ENCODE measurements around the gene PIGZ. TPM values are rescaled to one million over a fixed set of nuclear protein-coding genes. Genes with fewer than 3 reads are reported as not detected.

The PIGZ gene
- total RNA-seq, 2 experiments from 2014 or later: 0.27 to 0.38 TPM

DNA sequence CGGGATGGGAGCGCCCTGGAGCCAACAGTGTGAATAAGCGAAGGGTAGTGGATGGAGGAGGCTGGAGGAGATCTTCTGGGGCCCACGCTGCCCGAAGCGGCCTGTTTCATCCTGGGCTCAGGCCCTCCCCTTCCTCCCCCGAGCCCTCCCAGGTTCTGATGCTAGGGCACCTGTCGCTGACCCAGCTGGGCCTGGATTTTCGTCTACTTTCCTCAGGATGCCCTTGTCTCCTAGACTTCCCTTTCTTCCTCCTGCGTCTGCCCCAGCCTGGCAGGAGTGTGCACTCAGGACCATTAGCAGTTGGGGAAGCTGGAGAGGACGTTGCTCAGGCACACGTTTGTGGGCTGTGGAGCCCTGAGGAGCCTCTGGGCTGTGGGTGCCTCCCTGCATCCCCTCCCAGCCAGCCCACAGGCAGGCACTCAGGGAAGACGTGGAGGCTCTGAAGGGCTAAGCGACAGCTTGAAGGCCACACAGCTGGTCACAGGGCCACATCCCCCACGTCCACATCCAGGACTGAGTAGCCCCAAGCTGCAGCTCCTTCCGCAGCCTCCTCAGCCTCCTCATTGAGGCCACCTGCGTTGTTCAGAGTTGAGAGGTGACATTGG is 23.9 kb upstream of the PIGZ start:
- H3K4me1 Mint-ChIP-seq: no peaks in the 10 kb centered on the region
- no peaks in the 10 kb centered on the region for H3K36me3 Mint-ChIP-seq
- no peak overlapping the region for H3K4me3 Mint-ChIP-seq
- H3K27me3 Mint-ChIP-seq: no peaks in the 10 kb centered on the region
- H3K27ac Mint-ChIP-seq: no peak overlapping the region
- no peaks in the 10 kb centered on the region for H3K9me3 Mint-ChIP-seq
- DNase-seq: no peak

GRCh38 chr3:196991581-196992460 is 23.2 kb upstream of the PIGZ start:
- peaks cover 2% of the 10 kb centered on the region for H3K27me3 Mint-ChIP-seq
- H3K36me3 Mint-ChIP-seq: no peaks in the 10 kb centered on the region
- H3K4me1 Mint-ChIP-seq: no peaks in the 10 kb centered on the region
- no peaks in the 10 kb centered on the region for H3K9me3 Mint-ChIP-seq
- no peak overlapping the region for H3K27ac Mint-ChIP-seq
- no peak overlapping the region for H3K4me3 Mint-ChIP-seq
- no peak for DNase-seq

- Mint-ChIP-seq H3K4me1 (no peaks in the 10 kb centered on the region), H3K4me3 (no peak overlapping the region), H3K36me3 (no peaks in the 10 kb centered on the region), H3K27me3 (peaks cover 3% of the 10 kb centered on the region), H3K9me3 (no peaks in the 10 kb centered on the region), H3K27ac (no peak overlapping the region)
- no peak for DNase-seq
Measured at GRCh38 chr3:196990601-196991007, 22.0 kb upstream of the PIGZ start.

DNA sequence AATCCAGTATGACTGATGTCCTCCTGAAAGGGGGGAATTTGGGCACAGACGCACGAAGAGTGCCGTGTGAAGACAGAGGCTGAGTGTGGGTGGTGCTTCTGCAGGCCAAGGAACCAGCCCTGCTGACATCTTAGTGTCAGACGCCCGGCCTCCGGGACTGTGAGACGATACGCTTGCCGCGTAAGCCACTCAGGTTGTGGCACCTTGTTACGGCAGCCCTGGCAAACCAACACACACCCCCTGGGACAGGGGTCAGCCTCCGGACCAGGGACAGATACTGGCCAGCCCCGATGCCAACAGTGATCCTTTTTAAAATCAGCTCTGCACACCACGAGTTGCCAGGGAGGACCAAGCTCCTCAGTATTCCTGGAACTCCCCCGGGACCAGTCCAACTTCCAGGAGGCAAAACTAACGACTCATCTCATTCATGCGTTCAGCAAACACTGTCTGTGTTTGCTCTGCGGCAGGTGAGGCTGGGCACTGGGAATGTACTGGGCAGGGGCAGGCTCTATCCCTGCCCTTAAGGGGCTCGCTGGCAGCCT is 21.2 kb upstream of the PIGZ start:
- H3K27ac Mint-ChIP-seq: no peak overlapping the region
- no peaks in the 10 kb centered on the region for H3K4me1 Mint-ChIP-seq
- H3K4me3 Mint-ChIP-seq: no peak overlapping the region
- peaks cover 3% of the 10 kb centered on the region for H3K27me3 Mint-ChIP-seq
- H3K9me3 Mint-ChIP-seq: no peaks in the 10 kb centered on the region
- DNase-seq: no peak
- H3K36me3 Mint-ChIP-seq: no peaks in the 10 kb centered on the region

DNA sequence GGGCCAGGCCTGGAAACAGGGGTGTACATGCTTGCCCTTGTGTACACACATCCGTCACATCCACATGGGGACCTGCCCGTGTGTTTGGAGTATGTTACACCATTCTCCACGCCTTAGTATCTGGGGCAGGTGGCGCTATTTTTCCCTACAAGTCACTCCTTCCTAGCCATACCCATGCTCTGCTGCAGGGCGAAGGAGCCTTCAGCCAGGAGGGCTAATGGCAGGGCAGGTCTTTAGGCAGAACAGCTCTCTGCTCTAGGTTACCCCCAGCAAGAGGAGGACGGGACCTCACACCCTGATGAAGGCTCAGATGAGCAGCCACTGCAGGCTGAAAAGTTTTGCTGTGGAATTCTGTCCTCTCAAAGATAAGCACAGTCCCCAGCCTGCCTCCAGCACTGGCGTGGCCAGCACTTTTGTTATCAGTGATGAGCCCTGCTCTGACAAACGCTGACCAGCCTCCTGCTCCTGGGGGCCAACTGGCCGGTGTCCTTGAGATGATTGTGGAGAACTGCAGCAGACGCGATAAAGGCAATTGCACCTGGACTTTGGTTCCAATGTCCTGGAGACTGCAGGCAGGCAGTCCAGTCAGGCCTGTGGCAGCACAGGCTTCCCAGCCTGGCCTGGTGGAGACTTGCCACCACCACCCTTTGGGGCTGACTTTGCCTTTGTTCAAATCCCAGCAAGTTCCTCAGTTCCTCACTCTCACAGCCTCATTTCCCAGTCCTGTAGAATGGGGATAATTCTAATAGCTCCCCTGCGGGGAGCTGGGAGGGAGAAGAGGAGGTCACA is 19.8 kb upstream of the PIGZ start:
- peaks cover 2% of the 10 kb centered on the region for H3K36me3 Mint-ChIP-seq
- no peaks in the 10 kb centered on the region for H3K4me1 Mint-ChIP-seq
- H3K27me3 Mint-ChIP-seq: peaks cover 3% of the 10 kb centered on the region
- no peak for DNase-seq
- H3K9me3 Mint-ChIP-seq: peaks cover 2% of the 10 kb centered on the region
- no peak overlapping the region for H3K27ac Mint-ChIP-seq
- no peak overlapping the region for H3K4me3 Mint-ChIP-seq

- Mint-ChIP-seq H3K4me3 (no peak overlapping the region), H3K36me3 (peaks cover 7% of the 10 kb centered on the region), H3K27me3 (peaks cover 3% of the 10 kb centered on the region), H3K4me1 (no peaks in the 10 kb centered on the region), H3K27ac (no peak overlapping the region), H3K9me3 (peaks cover 9% of the 10 kb centered on the region)
- DNase-seq: no peak
Measured at GRCh38 chr3:196987022-196987421, 18.4 kb upstream of the PIGZ start.

DNA sequence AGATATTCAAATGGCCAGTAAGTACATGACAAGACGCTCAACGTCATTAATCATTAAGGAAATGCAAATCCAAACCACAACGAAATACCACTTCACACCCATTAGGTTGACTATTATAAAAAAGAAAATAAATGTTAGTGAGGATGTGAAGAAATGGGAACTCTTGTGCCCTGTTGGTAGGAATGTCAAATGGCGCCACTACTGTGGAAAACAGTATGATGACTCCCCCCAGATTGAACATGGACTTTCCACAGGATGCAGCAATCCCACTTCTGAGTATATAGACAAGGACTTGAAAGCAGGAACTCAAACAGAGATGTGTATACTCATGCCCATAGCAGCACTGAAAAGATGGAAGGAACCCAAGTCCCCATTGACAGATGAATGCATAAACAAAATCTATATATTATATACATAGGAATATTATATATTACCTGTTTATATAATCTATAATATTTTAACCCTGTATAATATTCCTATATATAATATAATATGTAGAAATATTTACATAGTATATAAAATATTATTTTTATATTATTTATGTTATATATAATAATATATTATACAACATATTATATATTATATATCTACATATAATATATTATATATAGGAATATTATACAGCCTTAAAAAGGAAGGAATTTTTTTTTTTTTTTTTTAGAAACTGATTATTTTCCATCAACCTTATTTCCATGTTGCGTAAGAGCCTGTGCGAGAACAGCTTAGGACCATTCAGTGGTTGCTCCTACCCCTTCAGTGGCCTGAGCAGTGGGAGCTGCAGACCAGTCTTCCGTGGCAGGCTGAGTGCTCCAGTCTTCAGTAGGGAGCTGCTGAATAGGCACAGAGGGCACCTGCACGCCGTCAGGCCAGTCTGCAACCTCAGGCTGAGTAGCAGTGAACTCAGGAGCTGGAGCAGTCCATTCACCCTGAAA is 17.6 kb upstream of the PIGZ start:
- DNase-seq: no peak
- Mint-ChIP-seq H3K4me1 (no peaks in the 10 kb centered on the region), H3K27ac (no peak overlapping the region), H3K36me3 (peaks cover 7% of the 10 kb centered on the region), H3K9me3 (peaks cover 9% of the 10 kb centered on the region), H3K4me3 (no peak overlapping the region), H3K27me3 (peaks cover 6% of the 10 kb centered on the region)

GRCh38 chr3:196985298-196985697 is 16.7 kb upstream of the PIGZ start:
- Mint-ChIP-seq H3K4me3 (no peak overlapping the region), H3K4me1 (no peaks in the 10 kb centered on the region), H3K27me3 (peaks cover 10% of the 10 kb centered on the region), H3K27ac (no peak overlapping the region), H3K9me3 (peaks cover 9% of the 10 kb centered on the region), H3K36me3 (peaks cover 7% of the 10 kb centered on the region)
- no peak for DNase-seq

- Mint-ChIP-seq H3K4me1 (peaks cover 3% of the 10 kb centered on the region), H3K4me3 (no peak overlapping the region), H3K27ac (no peak overlapping the region), H3K27me3 (peaks cover 19% of the 10 kb centered on the region), H3K36me3 (peaks cover 7% of the 10 kb centered on the region), H3K9me3 (peaks cover 9% of the 10 kb centered on the region)
- DNase-seq: no peak
Measured at GRCh38 chr3:196983186-196983585, 14.6 kb upstream of the PIGZ start.

DNA sequence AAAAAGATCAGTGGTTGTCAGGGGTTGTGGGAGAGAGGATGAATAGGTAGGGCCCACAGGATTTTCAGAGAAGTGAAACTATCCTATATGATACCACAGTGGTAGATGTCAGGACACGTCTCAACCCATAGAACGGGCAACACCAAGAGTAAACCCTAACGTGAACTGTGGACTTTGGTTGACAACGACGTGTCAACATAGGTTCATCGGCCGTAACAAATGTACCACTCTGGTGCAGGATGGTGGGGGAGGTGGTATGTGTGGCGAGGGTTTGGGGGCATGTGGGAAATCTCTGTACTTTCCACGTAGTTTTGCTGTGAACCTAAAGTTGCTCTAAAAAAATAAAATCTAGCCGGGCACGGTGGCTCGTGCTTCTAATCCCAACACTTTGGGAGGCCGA is 13.0 kb upstream of the PIGZ start:
- Mint-ChIP-seq H3K4me3 (no peak overlapping the region), H3K4me1 (peaks cover 3% of the 10 kb centered on the region), H3K36me3 (peaks cover 7% of the 10 kb centered on the region), H3K27ac (no peak overlapping the region), H3K9me3 (peaks cover 9% of the 10 kb centered on the region), H3K27me3 (peaks cover 17% of the 10 kb centered on the region)
- DNase-seq: no peak

DNA sequence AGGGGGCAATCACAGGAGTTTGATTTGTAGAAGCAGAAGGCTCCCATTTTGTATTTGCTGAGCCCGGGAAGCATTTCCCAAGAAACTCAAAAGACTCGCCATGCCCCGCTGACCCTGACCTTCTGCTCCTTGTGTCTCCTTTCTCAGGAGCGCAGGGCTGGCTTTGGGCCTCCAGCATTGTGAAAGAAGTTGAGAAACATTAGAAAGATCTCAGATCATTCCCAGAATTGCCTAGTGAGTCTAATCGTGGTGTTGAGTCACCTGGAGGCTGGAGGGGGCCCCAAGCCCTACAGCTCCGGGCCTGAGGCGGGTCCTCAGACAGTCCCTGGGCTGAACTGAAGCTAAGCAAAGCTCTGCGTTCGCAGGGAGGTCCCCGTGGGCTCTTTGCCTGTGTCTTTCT is 10.9 kb upstream of the PIGZ start:
- H3K4me1 Mint-ChIP-seq: peaks cover 3% of the 10 kb centered on the region

DNA sequence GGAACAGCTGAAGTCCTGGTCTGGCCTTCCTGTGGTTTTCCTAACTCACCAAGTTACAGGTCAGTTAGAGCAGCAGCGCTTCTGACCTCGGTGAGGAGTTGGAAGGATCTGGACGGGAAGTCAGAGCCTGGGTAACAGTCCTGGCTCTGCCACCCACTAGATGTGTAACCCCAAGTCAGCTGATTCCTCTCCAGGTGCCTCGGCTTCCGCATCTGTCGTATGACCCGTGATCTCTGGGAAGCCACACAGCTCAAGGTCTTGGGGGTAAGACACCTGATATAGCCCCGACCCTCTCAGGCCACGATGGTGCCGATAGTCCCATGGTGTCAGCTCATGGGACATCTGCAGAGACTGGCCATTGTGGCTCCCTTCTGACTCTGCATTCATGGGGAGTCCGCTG is 8.3 kb upstream of the PIGZ start:
- Mint-ChIP-seq H3K4me1 (peaks cover 3% of the 10 kb centered on the region), H3K4me3 (no peak overlapping the region), H3K9me3 (no peaks in the 10 kb centered on the region), H3K27ac (no peak overlapping the region), H3K36me3 (no peaks in the 10 kb centered on the region), H3K27me3 (peaks cover 17% of the 10 kb centered on the region)
- no peak for DNase-seq

More for the DNA sequence above, 10.9 kb upstream of the PIGZ start:
- H3K27ac Mint-ChIP-seq: no peak overlapping the region
- peaks cover 9% of the 10 kb centered on the region for H3K9me3 Mint-ChIP-seq
- H3K36me3 Mint-ChIP-seq: peaks cover 7% of the 10 kb centered on the region
- peaks cover 17% of the 10 kb centered on the region for H3K27me3 Mint-ChIP-seq
- H3K4me3 Mint-ChIP-seq: no peak overlapping the region
- DNase-seq: no peak

DNA sequence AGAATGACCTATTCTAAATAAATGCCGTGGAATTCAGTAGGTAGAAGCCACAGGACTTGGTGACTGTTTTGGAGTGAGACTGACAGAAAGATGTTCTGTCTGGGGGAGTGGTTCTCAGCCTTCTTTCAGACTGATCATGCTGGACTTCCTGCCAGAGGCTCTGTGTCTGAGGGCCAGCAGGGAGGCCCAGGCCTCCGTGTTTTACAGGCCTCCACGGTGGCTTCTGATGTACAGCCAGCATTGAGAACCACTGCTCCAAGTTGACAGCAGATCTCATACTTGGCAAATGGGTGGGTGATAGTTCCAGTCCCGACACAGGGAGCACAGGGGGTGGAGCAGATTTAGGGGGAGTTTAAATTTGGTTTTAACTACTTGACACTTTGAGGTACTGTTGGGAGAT is 6.7 kb upstream of the PIGZ start:
- H3K9me3 Mint-ChIP-seq: no peaks in the 10 kb centered on the region
- peaks cover 19% of the 10 kb centered on the region for H3K27me3 Mint-ChIP-seq
- H3K4me1 Mint-ChIP-seq: peaks cover 5% of the 10 kb centered on the region
- H3K27ac Mint-ChIP-seq: no peak overlapping the region
- no peaks in the 10 kb centered on the region for H3K36me3 Mint-ChIP-seq
- no peak for DNase-seq
- H3K4me3 Mint-ChIP-seq: no peak overlapping the region

- peaks cover 18% of the 10 kb centered on the region for H3K27me3 Mint-ChIP-seq
- DNase-seq: no peak
- H3K4me1 Mint-ChIP-seq: peaks cover 8% of the 10 kb centered on the region
- H3K9me3 Mint-ChIP-seq: no peaks in the 10 kb centered on the region
- no peaks in the 10 kb centered on the region for H3K36me3 Mint-ChIP-seq
- H3K27ac Mint-ChIP-seq: no peak overlapping the region
- no peak overlapping the region for H3K4me3 Mint-ChIP-seq
Measured at GRCh38 chr3:196974661-196975060, 6.0 kb upstream of the PIGZ start.

All from activated naive CD8-positive, alpha-beta T cell treated with anti-CD3 and anti-CD28 coated beads for 36 hours (primary cell).